GM21515 (cell line): Measurements from ENCODE around the gene PSAPL1.

Experiments used
- ATAC-seq: cut with Tn5 transposase; IDR thresholded peaks from one replicate; pipeline ENCODE4 v1.9.1; 2021; ENCODE audit not compliant: unreplicated experiment

Gene PSAPL1

DNA sequence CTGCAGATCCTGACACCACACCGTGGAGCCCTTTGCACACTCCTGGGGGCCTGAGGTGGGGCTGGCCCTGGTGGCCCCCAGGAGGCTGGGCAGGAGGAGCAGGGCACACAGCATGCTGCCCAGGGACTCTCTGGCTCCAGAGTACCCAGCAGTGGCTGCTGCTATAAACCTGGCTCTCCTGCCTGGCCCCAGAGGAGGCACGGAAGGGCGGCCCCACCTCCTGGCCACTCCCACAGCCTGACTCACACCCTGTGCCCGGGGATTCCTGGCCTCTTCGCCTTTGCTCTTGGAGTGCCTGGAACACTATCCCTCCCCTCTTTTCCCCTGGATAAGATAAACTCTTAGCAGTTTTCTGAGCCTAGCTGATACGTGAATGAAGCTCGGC lies at the start of gene PSAPL1:
PSAPL1 (minus strand) TSS at position 165 of the 385 bp plus-strand sequence; CDS start at position 114, 51 bp downstream.
- no peak for ATAC-seq

DNA sequence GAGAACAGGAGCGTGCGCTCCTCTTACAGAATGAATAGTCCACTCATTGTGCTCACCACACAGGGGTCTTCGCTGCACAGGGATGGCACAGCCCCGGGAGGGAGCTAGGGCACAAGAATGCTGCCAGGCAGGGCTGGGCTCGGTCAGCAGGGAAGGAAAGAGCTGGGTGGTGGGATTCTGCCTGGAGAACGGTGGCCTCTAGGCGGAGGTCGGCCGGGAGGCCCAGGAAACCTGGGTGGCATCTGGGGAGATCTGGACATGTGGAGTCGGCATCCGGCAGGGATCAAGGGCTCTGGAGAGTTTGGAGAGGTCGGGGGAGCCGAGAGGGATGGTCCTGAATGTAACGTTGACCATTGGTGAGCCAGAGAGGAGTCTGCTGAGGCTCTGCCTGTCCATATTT lies 46.5 kb upstream of the PSAPL1 start:
- ATAC-seq: no peak

GRCh38 chr4:7480423-7480822 lies 45.7 kb upstream of the PSAPL1 start:
- no peak for ATAC-seq

DNA sequence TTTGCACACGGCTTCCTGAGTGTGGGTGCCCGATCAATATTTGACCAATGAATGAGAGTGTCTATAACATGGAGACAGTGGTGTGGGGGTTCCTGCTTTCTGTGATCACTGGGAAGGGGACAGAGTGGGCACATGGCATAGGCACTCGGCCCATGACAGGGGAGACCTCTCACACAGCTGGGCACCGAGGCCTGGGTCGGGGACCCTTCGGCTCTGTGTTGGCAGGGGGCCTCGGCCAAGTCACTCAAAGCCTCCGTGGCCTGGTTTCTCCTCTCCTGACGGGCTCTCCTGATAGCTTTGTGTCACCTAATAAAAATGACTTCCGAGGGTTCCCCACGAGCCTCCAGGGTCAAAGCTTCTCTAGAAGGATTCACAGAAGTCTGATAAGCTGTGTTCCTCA lies 43.9 kb upstream of the PSAPL1 start:
- no peak for ATAC-seq

DNA sequence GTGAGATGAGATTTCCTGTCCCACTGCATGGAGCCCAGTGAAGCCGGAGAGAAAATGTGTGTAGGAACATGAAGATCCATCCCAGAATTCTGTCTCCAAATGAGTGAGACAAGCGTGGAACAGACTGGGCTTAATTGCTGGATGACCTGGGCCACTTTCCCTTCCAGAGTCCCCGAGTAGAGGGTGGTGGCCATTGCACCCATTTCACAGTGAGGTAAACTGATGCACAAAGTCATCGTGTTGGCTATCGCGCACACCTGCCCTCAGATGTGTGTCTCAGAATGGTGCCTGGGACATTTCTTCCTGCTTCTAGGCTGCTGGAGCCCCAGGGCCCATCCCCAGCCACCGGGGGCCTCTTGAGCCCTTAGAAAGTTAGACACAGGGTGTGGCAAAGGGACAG lies 43.0 kb upstream of the PSAPL1 start:
- no peak for ATAC-seq

GRCh38 chr4:7476820-7477219 lies 42.1 kb upstream of the PSAPL1 start:
- ATAC-seq: no peak

- no peak for ATAC-seq
Measured at GRCh38 chr4:7475207-7475606, 40.5 kb upstream of the PSAPL1 start.

DNA sequence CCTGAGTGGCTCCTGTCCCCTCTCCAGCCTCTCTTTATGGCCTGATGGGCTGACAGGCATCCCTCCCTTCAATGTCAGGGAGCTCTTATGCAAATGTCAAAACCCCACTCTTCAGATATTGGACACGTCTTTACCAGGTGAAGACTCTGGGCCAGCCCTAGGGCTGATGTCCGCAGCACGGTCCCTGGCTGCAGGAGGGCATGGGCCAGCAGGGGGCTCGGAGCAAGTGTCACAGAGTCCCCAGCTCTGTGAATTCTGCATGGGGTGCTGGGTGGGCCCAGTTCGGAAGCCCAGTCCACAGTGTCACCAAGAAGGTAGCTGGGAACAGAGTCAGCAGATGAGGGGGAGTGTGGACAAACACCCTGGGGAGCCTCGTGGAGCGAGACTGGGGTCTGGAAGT lies 39.6 kb upstream of the PSAPL1 start:
- no peak for ATAC-seq

DNA sequence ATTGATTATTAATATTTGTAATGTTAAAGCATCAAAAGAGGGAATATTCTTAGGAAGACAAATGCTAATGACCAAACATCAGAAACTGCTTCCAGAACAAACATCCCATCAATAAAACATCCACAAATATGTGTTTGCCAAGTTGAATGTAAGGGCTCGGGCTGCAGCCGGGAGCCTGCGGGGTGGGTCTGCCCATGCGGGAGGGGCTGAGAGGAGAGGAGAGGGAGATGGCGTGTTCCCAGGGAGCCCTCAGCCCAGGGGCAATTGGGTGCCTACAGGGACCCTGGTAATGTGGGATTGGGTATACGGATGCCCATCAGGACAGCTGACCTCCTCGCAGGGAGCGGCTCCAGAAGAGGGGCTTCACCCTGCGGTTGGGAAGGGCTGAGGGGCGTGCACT lies 38.4 kb upstream of the PSAPL1 start:
- no peak for ATAC-seq

GRCh38 chr4:7472442-7473013 lies 37.8 kb upstream of the PSAPL1 start:
- ATAC-seq: no peak

DNA sequence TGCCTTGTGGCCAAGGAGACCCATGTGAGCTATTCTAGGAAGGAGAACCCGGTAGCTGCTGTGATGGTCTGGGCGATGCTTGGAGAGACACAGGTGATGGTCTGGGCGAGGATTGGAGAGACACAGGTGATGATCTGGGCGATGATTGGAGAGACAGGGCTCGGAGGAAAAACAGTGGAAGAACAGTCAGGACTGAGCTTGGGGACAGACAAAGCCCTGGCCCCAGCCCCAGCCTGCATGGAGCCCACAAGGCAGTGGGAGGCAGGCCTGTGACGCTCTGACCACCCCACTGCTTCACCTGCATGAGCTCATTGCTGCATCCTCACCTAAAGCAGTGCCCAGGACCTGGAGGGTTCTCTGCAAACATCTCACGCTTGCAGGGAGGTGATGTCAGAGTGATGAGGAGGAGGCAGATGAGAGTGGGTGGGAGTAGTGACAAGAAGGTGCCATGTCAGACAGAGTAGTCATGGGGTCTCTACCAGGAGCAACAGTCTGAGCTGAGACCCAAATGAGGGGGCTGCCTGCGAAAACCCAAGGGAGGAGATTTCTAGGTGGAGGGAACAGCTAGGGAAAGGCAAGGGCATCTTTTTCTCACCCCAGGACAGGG lies 35.9 kb upstream of the PSAPL1 start:
- no peak for ATAC-seq

GRCh38 chr4:7470111-7470510 lies 35.4 kb upstream of the PSAPL1 start:
- ATAC-seq: no peak

- ATAC-seq: no peak
Measured at GRCh38 chr4:7469023-7469422, 34.3 kb upstream of the PSAPL1 start.

- no peak for ATAC-seq
Measured at GRCh38 chr4:7467471-7467870, 32.7 kb upstream of the PSAPL1 start.

GRCh38 chr4:7466904-7467303 lies 32.2 kb upstream of the PSAPL1 start:
- no peak for ATAC-seq

DNA sequence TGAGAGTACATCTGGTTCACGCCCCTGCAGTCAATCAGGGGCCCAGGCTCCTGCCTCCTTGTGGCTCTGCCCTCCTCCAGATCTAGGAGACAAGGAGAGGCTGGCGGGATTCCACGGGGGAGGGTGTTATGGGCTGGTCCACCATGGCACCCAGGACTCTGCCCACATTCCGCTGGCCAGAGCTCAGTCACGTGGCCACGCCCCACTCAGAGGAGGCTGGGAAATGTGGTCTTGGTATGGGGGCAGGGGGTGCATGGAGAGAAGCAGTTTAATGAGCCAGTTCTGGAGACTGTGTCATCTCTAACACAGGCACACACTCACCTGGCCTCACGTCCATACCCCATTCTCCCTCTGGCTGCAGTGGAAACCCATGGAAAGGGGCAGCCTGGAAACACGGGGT lies 31.5 kb upstream of the PSAPL1 start:
- ATAC-seq: no peak

- no peak for ATAC-seq
Measured at GRCh38 chr4:7465017-7465416, 30.3 kb upstream of the PSAPL1 start.

DNA sequence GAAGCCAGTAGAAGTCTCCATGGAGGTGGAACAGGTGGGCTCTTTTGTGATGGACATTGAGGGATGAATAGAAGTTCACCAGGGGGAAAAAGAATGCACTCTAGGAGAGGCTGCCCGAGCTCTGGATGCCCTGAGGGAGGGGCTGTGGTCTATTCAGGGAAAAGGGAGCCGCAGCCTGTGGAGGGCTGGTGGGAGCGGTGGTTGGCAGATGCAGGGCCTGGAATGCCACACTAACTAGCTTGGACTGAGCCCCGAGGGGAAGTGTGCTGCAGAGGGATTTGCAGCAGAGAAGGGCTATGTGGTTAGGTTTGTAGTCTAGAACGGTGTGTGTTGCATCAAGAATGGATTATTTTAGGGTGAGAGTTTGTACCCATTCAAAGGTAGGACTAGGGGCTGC lies 29.5 kb upstream of the PSAPL1 start:
- ATAC-seq: no peak

DNA sequence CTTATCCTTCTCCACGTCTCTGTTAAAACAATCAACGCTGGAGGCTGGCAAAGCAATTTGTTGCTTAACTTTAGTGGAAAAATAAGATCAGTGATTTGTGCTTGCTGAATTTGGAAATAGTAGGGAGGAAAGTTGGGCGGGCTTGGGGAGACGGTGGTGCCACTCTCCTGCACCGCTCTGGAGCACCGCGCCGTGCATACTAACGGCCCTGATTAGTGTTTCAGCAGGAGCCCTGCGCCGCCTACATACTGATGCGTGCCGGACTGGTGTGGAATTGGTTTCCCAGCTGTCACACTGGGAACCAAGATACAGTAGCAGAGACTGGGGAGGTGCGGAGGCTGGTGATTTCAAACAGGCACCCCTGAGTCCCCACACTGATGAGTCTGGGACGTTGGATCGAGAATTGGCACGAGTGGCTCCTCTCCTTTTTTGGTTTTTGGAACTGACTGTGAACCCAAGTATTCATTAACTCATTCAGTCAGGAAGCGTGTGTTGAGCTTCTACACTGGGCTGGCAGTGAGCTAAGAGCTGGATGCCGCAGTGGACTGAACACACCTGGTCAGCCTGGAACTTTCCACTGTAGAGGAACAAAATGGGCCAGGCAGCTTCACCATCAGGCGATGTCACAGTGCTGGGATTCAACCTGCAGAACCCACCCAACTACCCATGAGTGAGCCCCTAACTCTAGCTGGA lies 29.0 kb upstream of the PSAPL1 start:
- ATAC-seq: no peak

DNA sequence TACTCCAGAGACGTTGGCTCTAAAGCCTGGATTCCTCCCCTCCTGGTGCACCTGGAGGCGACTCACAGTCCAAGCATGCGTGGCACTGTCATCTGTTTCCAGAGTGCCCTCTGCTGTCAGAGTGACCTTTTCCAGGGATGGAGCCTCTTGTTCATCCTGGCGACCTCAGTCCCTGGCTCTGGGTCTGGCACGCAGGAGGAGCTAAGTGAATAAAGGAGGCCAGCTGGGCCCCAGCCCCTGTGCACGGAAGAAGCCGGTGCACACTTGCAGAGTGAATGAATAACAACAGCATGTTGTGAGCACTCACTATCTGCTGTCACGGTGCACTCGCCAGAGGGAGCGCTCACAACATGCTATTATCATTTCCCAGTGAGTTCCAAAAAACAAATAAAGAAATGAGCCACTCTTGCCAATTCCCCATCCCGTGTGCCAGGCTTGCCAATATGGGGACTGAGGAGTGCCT lies 27.8 kb upstream of the PSAPL1 start:
- ATAC-seq: no peak

GRCh38 chr4:7461230-7461629 lies 26.5 kb upstream of the PSAPL1 start:
- ATAC-seq: no peak

- no peak for ATAC-seq
Measured at GRCh38 chr4:7460566-7460965, 25.8 kb upstream of the PSAPL1 start.

DNA sequence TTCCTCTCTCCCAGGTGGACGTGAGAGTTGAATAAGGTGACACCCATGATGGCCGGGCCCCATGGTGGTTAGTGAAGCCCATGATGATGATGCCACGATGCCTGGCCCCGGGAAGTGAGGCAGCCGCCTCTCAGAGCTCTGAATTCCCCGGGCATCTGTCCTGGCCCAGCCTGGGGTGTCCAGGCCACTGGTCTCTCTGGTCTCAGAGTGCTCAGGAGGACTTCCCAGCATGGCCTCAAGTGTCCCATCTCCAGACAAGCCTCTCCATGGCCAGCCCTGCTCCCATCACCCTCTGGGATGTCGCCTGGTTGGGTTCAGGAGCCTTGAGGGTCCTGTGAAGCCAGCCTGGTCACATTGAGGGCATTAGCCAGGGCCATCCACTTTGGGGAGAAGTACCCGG lies 24.7 kb upstream of the PSAPL1 start:
- no peak for ATAC-seq
